Activated CD4-positive, CD25-positive, alpha-beta regulatory T cell treated with anti-CD3 and anti-CD28 coated beads, Interleukin-2, amount 50 U/mL, for 24 hours (primary cell): ENCODE data around the gene RAB11FIP2.

Experiments used
- ATAC-seq, 2 donors: fragments of 150-1000 bp; cut with Tn5 transposase; one replicate each; pipeline ENCODE4 v1.10.0; 2021; ENCODE audit warnings: mild to moderate bottlenecking in 1 of 2, moderate library complexity in 1 of 2

RAB11FIP2 gene

GRCh38 chr10:117980755-117981702 lies 65.7 kb downstream of the RAB11FIP2 start:
- no peak for ATAC-seq

GRCh38 chr10:117980216-117980615 lies 66.5 kb downstream of the RAB11FIP2 start:
- ATAC-seq = no peak

- no peak for ATAC-seq
Observed at GRCh38 chr10:117972168-117972837, 74.4 kb downstream of the RAB11FIP2 start.

- no peak for ATAC-seq
Observed at GRCh38 chr10:117970962-117971361, 75.8 kb downstream of the RAB11FIP2 start.

- no peak for ATAC-seq
Observed at GRCh38 chr10:117969592-117969991, 77.1 kb downstream of the RAB11FIP2 start.

- ATAC-seq = no peak
Observed at GRCh38 chr10:117968354-117969182, 78.2 kb downstream of the RAB11FIP2 start.

GRCh38 chr10:117967149-117967650 lies 79.5 kb downstream of the RAB11FIP2 start:
- ATAC-seq = no peak

- no peak for ATAC-seq
Observed at GRCh38 chr10:117965984-117966383, 80.8 kb downstream of the RAB11FIP2 start.

- ATAC-seq = no peak
Observed at GRCh38 chr10:117964536-117964935, 82.2 kb downstream of the RAB11FIP2 start.

- no peak for ATAC-seq
Observed at GRCh38 chr10:117960345-117960935, 86.3 kb downstream of the RAB11FIP2 start.

- ATAC-seq = no peak
Observed at GRCh38 chr10:117956972-117957371, 89.8 kb downstream of the RAB11FIP2 start.

- ATAC-seq = no peak
Observed at GRCh38 chr10:117955176-117955575, 91.6 kb downstream of the RAB11FIP2 start.
